DOHH2 (cell line): ENCODE data around the gene EFNA5.

Experiments used
- H3F3A ChIP-seq: fragments of 200-600 bp; sonication (generic), shearing (Covaris generic); 2 replicates; pipeline ENCODE4 v1.6.0; 2016; ENCODE audit warnings: antibody characterized with exemption, mild to moderate bottlenecking; ENCODE audit not compliant: control insufficient read depth, insufficient read depth
- H3K27ac ChIP-seq: fragments of 200-600 bp; sonication (generic); 2 replicates; pipeline ENCODE4 v1.5.1; 2014; ENCODE audit warnings: low read depth, mild to moderate bottlenecking, low read length, moderate library complexity
- H3K27me3 ChIP-seq: fragments of 200-600 bp; sonication (generic); 2 replicates; pipeline ENCODE4 v1.6.1; 2014; ENCODE audit warnings: mild to moderate bottlenecking, low read length, mixed read lengths; ENCODE audit not compliant: control insufficient read depth
- H3K36me3 ChIP-seq: fragments of 200-600 bp; sonication (generic); 2 replicates; pipeline ENCODE4 v1.6.1; 2014; ENCODE audit warnings: mild to moderate bottlenecking, low read length, moderate library complexity, mixed read lengths; ENCODE audit not compliant: control insufficient read depth
- H3K4me1 ChIP-seq: fragments of 200-600 bp; sonication (generic); 2 replicates; pipeline ENCODE4 v1.6.1; 2014; ENCODE audit warnings: mild to moderate bottlenecking, low read length, mixed read lengths; ENCODE audit not compliant: control insufficient read depth
- H3K4me2 ChIP-seq: fragments of 200-600 bp; sonication (generic); 2 replicates; pipeline ENCODE4 v1.6.0; 2014; ENCODE audit warnings: mild to moderate bottlenecking, low read length, moderate library complexity
- H3K4me3 ChIP-seq: fragments of 200-600 bp; sonication (generic); 2 replicates; pipeline ENCODE4 v1.5.1; 2014; ENCODE audit warnings: mild to moderate bottlenecking, low read length, mixed read lengths
- H3K79me2 ChIP-seq: fragments of 200-600 bp; sonication (generic); 2 replicates; pipeline ENCODE4 v1.6.1; 2014; ENCODE audit warnings: mild to moderate bottlenecking, low read length, mixed read lengths; ENCODE audit not compliant: control insufficient read depth
- H3K9me2 ChIP-seq: fragments of 200-600 bp; sonication (generic); replicated peaks from 2 replicates; pipeline ENCODE4 v1.6.1; 2014; ENCODE audit warnings: mild to moderate bottlenecking, low read length, mixed read lengths; ENCODE audit not compliant: control insufficient read depth
- H3K9me3 ChIP-seq: fragments of 200-600 bp; sonication (generic); 2 replicates; pipeline ENCODE4 v1.6.1; 2014; ENCODE audit warnings: antibody characterized with exemption, low read length, mixed read lengths; ENCODE audit not compliant: control insufficient read depth, insufficient read depth
- H4K20me1 ChIP-seq: fragments of 200-600 bp; sonication (generic); 2 replicates; pipeline ENCODE4 v1.6.0; 2014; ENCODE audit warnings: low read depth, mild to moderate bottlenecking, antibody characterized with exemption, low read length, moderate library complexity; ENCODE audit not compliant: control insufficient read depth, insufficient read depth
- CTCF ChIP-seq: fragments of 200-600 bp; sonication (generic); IDR thresholded peaks from one replicate; pipeline ENCODE4 v1.5.1; 2014; ENCODE audit warnings: antibody characterized with exemption, mild to moderate bottlenecking, low read depth, low read length; ENCODE audit not compliant: poor library complexity, severe bottlenecking
- EZH2phosphoT487 ChIP-seq: fragments of 200-600 bp; sonication (generic); IDR thresholded peaks from 2 replicates; pipeline ENCODE4 v1.6.1; 2017; ENCODE audit warnings: borderline replicate concordance, mild to moderate bottlenecking, antibody characterized with exemption, low read length, moderate library complexity, mixed read lengths

Gene EFNA5

GRCh38 chr5:107500840-107501239, 169.9 kb downstream of the EFNA5 start:
- no peaks in the 10 kb centered on the region for H3K4me1 ChIP-seq
- H3K9me3 ChIP-seq: no peaks in the 10 kb centered on the region
- TF ChIP-seq EZH2phosphoT487 (no peak), CTCF (no peak)
- H3K27me3 ChIP-seq: no peaks in the 10 kb centered on the region
- no peak overlapping the region for H3K27ac ChIP-seq
- no peaks in the 10 kb centered on the region for H4K20me1 ChIP-seq
- no peak overlapping the region for H3K4me2 ChIP-seq
- no peaks in the 10 kb centered on the region for H3K9me2 ChIP-seq
- no peaks in the 10 kb centered on the region for H3F3A ChIP-seq
- H3K4me3 ChIP-seq: no peak overlapping the region
- no peaks in the 10 kb centered on the region for H3K79me2 ChIP-seq
- H3K36me3 ChIP-seq: no peaks in the 10 kb centered on the region

DNA sequence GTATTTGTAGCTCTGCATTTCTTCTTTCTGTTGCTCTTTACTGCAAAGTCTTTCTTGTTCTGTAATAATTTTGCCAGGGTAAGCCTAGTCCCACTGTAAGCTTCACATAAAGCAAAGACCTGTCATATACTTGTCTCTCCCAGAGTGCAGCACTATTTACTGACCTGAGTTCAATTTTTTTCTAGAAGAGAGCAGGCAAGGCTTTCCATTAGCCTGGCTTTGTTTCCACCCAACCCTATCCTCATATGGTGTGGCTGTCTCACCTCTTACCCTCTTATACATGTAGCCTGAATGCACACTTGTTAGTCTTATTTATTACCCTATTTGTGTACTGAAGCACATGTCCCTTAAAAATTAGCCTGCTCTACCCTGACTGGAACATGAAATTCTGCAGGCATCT, 170.4 kb downstream of the EFNA5 start:
- H3K27me3 ChIP-seq: no peaks in the 10 kb centered on the region
- H3F3A ChIP-seq: no peaks in the 10 kb centered on the region
- H3K9me3 ChIP-seq: no peaks in the 10 kb centered on the region
- no peak overlapping the region for H3K27ac ChIP-seq
- H3K36me3 ChIP-seq: no peaks in the 10 kb centered on the region
- H3K4me1 ChIP-seq: no peaks in the 10 kb centered on the region
- TF ChIP-seq CTCF: no peak
- TF ChIP-seq EZH2phosphoT487: no peak
- no peaks in the 10 kb centered on the region for H4K20me1 ChIP-seq
- H3K4me2 ChIP-seq: no peak overlapping the region
- H3K9me2 ChIP-seq: no peaks in the 10 kb centered on the region
- H3K4me3 ChIP-seq: no peak overlapping the region
- H3K79me2 ChIP-seq: no peaks in the 10 kb centered on the region

DNA sequence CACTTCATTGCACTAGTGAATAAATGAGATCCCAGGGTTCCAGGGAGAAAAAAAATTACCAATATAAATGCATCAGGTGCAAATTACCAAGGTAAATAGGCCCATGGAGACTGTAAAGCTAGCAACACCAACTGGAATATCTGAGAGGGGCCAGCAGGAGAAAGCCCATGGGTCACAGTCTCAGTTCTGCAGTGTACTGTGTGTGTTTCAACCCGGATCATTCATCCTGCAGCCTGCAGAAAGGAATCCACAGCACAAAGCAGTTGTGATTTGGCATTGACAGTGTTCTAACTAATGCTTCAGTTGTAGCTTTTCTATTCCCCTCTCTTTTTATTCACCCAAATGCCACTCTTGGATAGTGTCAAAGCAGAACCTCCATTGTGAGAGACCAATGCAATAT, 171.0 kb downstream of the EFNA5 start:
- no peaks in the 10 kb centered on the region for H3K27me3 ChIP-seq
- H3K9me3 ChIP-seq: no peaks in the 10 kb centered on the region
- TF ChIP-seq CTCF (no peak), EZH2phosphoT487 (no peak)
- H3K9me2 ChIP-seq: no peaks in the 10 kb centered on the region
- H3K4me3 ChIP-seq: no peak overlapping the region
- H3K36me3 ChIP-seq: no peaks in the 10 kb centered on the region
- no peaks in the 10 kb centered on the region for H4K20me1 ChIP-seq
- H3K79me2 ChIP-seq: no peaks in the 10 kb centered on the region
- H3F3A ChIP-seq: no peaks in the 10 kb centered on the region
- H3K4me2 ChIP-seq: no peak overlapping the region
- no peaks in the 10 kb centered on the region for H3K4me1 ChIP-seq
- H3K27ac ChIP-seq: no peak overlapping the region

- Histone ChIP-seq H3K4me1 (no peaks in the 10 kb centered on the region), H3K27ac (no peak overlapping the region), H3K36me3 (no peaks in the 10 kb centered on the region), H4K20me1 (no peaks in the 10 kb centered on the region), H3F3A (no peaks in the 10 kb centered on the region), H3K9me2 (no peaks in the 10 kb centered on the region), H3K4me2 (no peak overlapping the region), H3K79me2 (no peaks in the 10 kb centered on the region), H3K27me3 (no peaks in the 10 kb centered on the region), H3K4me3 (no peak overlapping the region), H3K9me3 (no peaks in the 10 kb centered on the region)
- TF ChIP-seq CTCF (no peak), EZH2phosphoT487 (no peak)
These were observed 171.5 kb downstream of the EFNA5 start for GRCh38 chr5:107499237-107499636.
